Breast epithelium (tissue), 4 donors: ENCODE data around the gene ALPK3. TPM values are rescaled to one million over a fixed set of nuclear protein-coding genes. Genes with fewer than 3 reads are reported as not detected.

Source experiments
- DNase-seq, 2 donors: peaks; one replicate each; pipeline ENCODE4 v3.0.0-alpha.2; 2019; ENCODE audit warnings: low spot score in 2 of 2
- H3K27ac ChIP-seq, 2 donors: fragments of 200-600 bp; sonication (generic) in 1 of 2; one replicate each; pipeline ENCODE4 v1.5.1; 2016 to 2019; ENCODE audit warnings: mild to moderate bottlenecking in 1 of 2
- H3K27me3 ChIP-seq, 2 donors: fragments of 200-600 bp; sonication (generic) in 1 of 2; one replicate each; pipeline versions ENCODE4 v1.5.1 to v1.6.0; 2017 to 2019; ENCODE audit warnings: control low read depth in 1 of 2, mild to moderate bottlenecking in 1 of 2
- H3K36me3 ChIP-seq: fragments of 200-600 bp; one replicate; pipeline ENCODE4 v1.5.1; 2019
- H3K4me1 ChIP-seq, 2 donors: fragments of 200-600 bp; sonication (generic); one replicate each; pipeline ENCODE4 v1.5.1; 2016 to 2019; ENCODE audit warnings: control low read depth in 1 of 2
- H3K4me3 ChIP-seq, 3 donors: fragments of 200-600 bp; sonication (generic); 1 replicate in 2 of 3; 2 replicates in 1 of 3; pipeline ENCODE4 v1.5.1; 2016 to 2019; ENCODE audit warnings: mild to moderate bottlenecking in 3 of 3, moderate library complexity in 2 of 3
- H3K9me3 ChIP-seq, 2 donors: fragments of 200-600 bp; sonication (generic) in 1 of 2; one replicate each; pipeline ENCODE4 v1.5.1; 2016 to 2019; ENCODE audit warnings: control low read depth in 1 of 2
- CTCF ChIP-seq, 3 donors: fragments of 450-650 bp; IDR thresholded peaks; one replicate each; pipeline ENCODE4 v1.5.1; 2016 to 2017; ENCODE audit warnings: antibody characterized with exemption in 3 of 3, mild to moderate bottlenecking in 3 of 3, moderate library complexity in 3 of 3
- POLR2A ChIP-seq: fragments of 450-650 bp; IDR thresholded peaks from one replicate; pipeline ENCODE4 v1.6.1; 2016; ENCODE audit warnings: antibody characterized with exemption, mild to moderate bottlenecking, moderate library complexity
- POLR2AphosphoS5 ChIP-seq, 3 donors: sonication (generic); formaldehyde crosslinking; IDR thresholded peaks; one replicate each; pipeline ENCODE4 v1.6.1; 2017; ENCODE audit warnings: antibody characterized with exemption in 3 of 3
- intact Hi-C: fragments of 100-400 bp; cut with DNase I; formaldehyde crosslinking; loops from one replicate; pipeline ENCODE4 v1.15.1; 2023; ENCODE audit warnings: low total_unique reads
- total RNA-seq, 3 donors: library from RNA; depleted of rRNA; stranded (reverse); fragments of >200 nt; gene quantifications; one replicate each; pipeline ENCODE4 v1.1.0, GENCODE V29; 2016

ALPK3 gene
- total RNA-seq, 3 donors from 2014 or later: 1.6 to 3.4 (median 2.6) TPM

- H3K27me3 ChIP-seq: no peaks in the 10 kb centered on the region
- H3K4me1 ChIP-seq: peaks cover 0 to 13% of the 10 kb centered on the region in 2 donors
- H3K27ac ChIP-seq: peak overlapping the region; percentile 73 to 86
- DNase-seq: no peak
- TF ChIP-seq POLR2A (no peak), POLR2AphosphoS5 (IDR thresholded peaks at IDR 0.05) (no peak), CTCF (IDR thresholded peaks at IDR 0.05) (no peak)
- intact Hi-C loops: no loop called here
- H3K36me3 ChIP-seq: no peaks in the 10 kb centered on the region
- H3K9me3 ChIP-seq: no peaks in the 10 kb centered on the region
- no peak overlapping the region for H3K4me3 ChIP-seq
Observed at GRCh38 chr15:84858231-84858630, 41.1 kb downstream of the ALPK3 start.

GRCh38 chr15:84859144-84859543, 42.0 kb downstream of the ALPK3 start:
- intact Hi-C loops: no loop called here
- Histone ChIP-seq H3K27me3 (no peaks in the 10 kb centered on the region), H3K4me1 (peaks cover 0 to 13% of the 10 kb centered on the region in 2 donors), H3K4me3 (no peak overlapping the region), H3K27ac (peak overlapping the region; percentile 73 to 86), H3K9me3 (no peaks in the 10 kb centered on the region), H3K36me3 (no peaks in the 10 kb centered on the region)
- TF ChIP-seq POLR2A: no peak
- peak in 2 of 3 donors; percentile 44 to 82 for TF ChIP-seq POLR2AphosphoS5 (IDR thresholded peaks at IDR 0.05)
- DNase-seq: peak; percentile 81 to 83

GRCh38 chr15:84859651-84860050, 42.5 kb downstream of the ALPK3 start:
- no peaks in the 10 kb centered on the region for H3K36me3 ChIP-seq
- no peaks in the 10 kb centered on the region for H3K27me3 ChIP-seq
- TF ChIP-seq POLR2A: no peak
- no peak for TF ChIP-seq CTCF (IDR thresholded peaks at IDR 0.05)
- no peak for TF ChIP-seq POLR2AphosphoS5 (IDR thresholded peaks at IDR 0.05)
- H3K4me3 ChIP-seq: no peak overlapping the region
- DNase-seq: no peak
- peak overlapping the region; percentile 32 to 86 for H3K27ac ChIP-seq
- peaks cover 0 to 13% of the 10 kb centered on the region in 2 donors for H3K4me1 ChIP-seq
- intact Hi-C loops: no loop called here
- no peaks in the 10 kb centered on the region for H3K9me3 ChIP-seq

GRCh38 chr15:84861781-84862180, 44.6 kb downstream of the ALPK3 start:
- Histone ChIP-seq H3K27ac (no peak overlapping the region), H3K9me3 (no peaks in the 10 kb centered on the region), H3K4me1 (peaks cover 0 to 13% of the 10 kb centered on the region in 2 donors), H3K36me3 (no peaks in the 10 kb centered on the region), H3K27me3 (no peaks in the 10 kb centered on the region), H3K4me3 (no peak overlapping the region)
- DNase-seq: no peak
- intact Hi-C loops: no loop called here
- TF ChIP-seq POLR2AphosphoS5 (IDR thresholded peaks at IDR 0.05): no peak
- no peak for TF ChIP-seq POLR2A
- no peak for TF ChIP-seq CTCF (IDR thresholded peaks at IDR 0.05)

- Histone ChIP-seq H3K36me3 (no peaks in the 10 kb centered on the region), H3K27me3 (no peaks in the 10 kb centered on the region), H3K4me1 (peaks cover 0 to 13% of the 10 kb centered on the region in 2 donors), H3K27ac (no peak overlapping the region), H3K4me3 (no peak overlapping the region), H3K9me3 (no peaks in the 10 kb centered on the region)
- no peak for DNase-seq
- no peak for TF ChIP-seq CTCF (IDR thresholded peaks at IDR 0.05)
- TF ChIP-seq POLR2AphosphoS5 (IDR thresholded peaks at IDR 0.05): no peak
- TF ChIP-seq POLR2A: no peak
- intact Hi-C loops: no loop called here
Observed at GRCh38 chr15:84862214-84862975, 45.2 kb downstream of the ALPK3 start.
